ENCODE measurements around the gene EREG. TPM values are rescaled to one million over a fixed set of nuclear protein-coding genes. Genes with fewer than 3 reads are reported as not detected.

Gene EREG, protein sequence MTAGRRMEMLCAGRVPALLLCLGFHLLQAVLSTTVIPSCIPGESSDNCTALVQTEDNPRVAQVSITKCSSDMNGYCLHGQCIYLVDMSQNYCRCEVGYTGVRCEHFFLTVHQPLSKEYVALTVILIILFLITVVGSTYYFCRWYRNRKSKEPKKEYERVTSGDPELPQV
- not detected in 2 replicates for total RNA-seq

- peaks cover 46% of the 10 kb centered on the region for H3K27me3 Mint-ChIP-seq (ENCODE audit: low read depth)
- no peak for DNase-seq (ENCODE audit: low spot score)
- peaks cover 8% of the 10 kb centered on the region for H3K4me1 Mint-ChIP-seq (ENCODE audit: low read depth)
- peak within 1 kb of the TSS; percentile 58 for H3K4me3 Mint-ChIP-seq (ENCODE audit: low read depth)
- no peaks in the 10 kb centered on the region for H3K9me3 Mint-ChIP-seq
- no peak within 1 kb of the TSS for H3K27ac Mint-ChIP-seq
- intact Hi-C loops (cut with micrococcal nuclease) = no loop called here
- no peaks in the 10 kb centered on the region for H3K36me3 Mint-ChIP-seq (ENCODE audit: low read depth)
Measured at GRCh38 chr4:74364652-74365491, at the start of gene EREG. Gene EREG (plus strand): TSS chr4:74365145. CDS start chr4:74365309, 164 bp downstream.

DNA sequence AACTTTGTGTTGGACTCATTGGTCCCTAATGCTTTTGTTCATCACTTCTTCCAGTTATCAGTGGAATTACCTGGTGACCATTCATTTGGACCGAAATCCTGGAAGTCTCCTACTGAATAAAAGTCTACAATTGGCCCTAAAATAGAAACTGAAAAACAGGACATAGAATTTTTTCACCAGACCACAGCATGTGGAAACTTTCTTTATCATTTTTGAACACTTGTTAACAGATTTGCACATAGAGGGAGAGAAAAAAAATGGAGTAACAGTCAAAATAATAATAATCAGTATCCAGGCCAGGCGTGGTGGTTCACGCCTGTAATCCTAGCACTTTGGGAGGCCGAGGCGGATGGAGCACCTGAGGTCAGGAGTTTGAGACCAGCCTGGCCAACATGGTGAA is 49.6 kb upstream of the EREG start:
- DNase-seq (ENCODE audit: low spot score) = no peak
- Mint-ChIP-seq H3K4me3 (ENCODE audit: low read depth) (no peak overlapping the region), H3K9me3 (no peaks in the 10 kb centered on the region), H3K27ac (no peak overlapping the region), H3K27me3 (ENCODE audit: low read depth) (peaks cover 5% of the 10 kb centered on the region), H3K4me1 (ENCODE audit: low read depth) (peaks cover 4% of the 10 kb centered on the region), H3K36me3 (ENCODE audit: low read depth) (no peaks in the 10 kb centered on the region)
- intact Hi-C loops (cut with micrococcal nuclease) = no loop called here

GRCh38 chr4:74316397-74316796 is 48.5 kb upstream of the EREG start:
- no peaks in the 10 kb centered on the region for H3K36me3 Mint-ChIP-seq (ENCODE audit: low read depth)
- H3K9me3 Mint-ChIP-seq = no peaks in the 10 kb centered on the region
- peaks cover 10% of the 10 kb centered on the region for H3K27me3 Mint-ChIP-seq (ENCODE audit: low read depth)
- H3K4me1 Mint-ChIP-seq (ENCODE audit: low read depth) = peaks cover 7% of the 10 kb centered on the region
- no peak for DNase-seq (ENCODE audit: low spot score)
- no peak overlapping the region for H3K27ac Mint-ChIP-seq
- no peak overlapping the region for H3K4me3 Mint-ChIP-seq (ENCODE audit: low read depth)
- intact Hi-C loops (cut with micrococcal nuclease) = no loop called here

DNA sequence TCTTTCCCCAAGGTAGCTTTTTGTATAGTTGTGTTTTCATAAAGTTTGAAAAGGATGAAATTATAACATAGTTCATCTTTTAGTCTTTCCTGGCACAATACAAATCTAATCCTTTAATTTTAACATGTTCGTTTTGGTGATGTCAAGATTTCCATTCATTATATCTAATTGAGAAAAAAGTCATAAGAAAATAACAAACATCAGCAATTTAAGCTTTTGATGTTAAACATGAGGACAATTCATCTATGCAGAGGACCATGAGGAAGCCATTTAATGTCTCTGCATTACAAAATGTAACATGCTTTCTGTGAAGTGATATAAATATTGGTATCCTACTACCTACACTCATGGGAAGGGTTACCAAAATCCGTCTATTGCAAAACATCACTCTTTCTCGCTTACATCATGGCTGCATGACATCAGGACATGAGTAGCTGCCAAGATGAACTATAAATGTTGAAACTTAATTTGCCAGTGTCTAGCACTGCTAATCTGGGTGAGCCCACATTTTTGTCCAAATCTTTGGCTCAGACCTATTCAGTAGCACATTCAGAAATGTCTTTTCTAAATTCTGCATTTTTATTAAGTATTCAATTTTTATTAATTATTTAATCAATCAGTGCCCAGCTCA is 47.2 kb upstream of the EREG start:
- no peaks in the 10 kb centered on the region for H3K9me3 Mint-ChIP-seq
- no peak for DNase-seq (ENCODE audit: low spot score)
- H3K4me1 Mint-ChIP-seq (ENCODE audit: low read depth) = peaks cover 7% of the 10 kb centered on the region
- peaks cover 18% of the 10 kb centered on the region for H3K27me3 Mint-ChIP-seq (ENCODE audit: low read depth)
- intact Hi-C loops (cut with micrococcal nuclease) = no loop called here
- no peaks in the 10 kb centered on the region for H3K36me3 Mint-ChIP-seq (ENCODE audit: low read depth)
- no peak overlapping the region for H3K27ac Mint-ChIP-seq
- H3K4me3 Mint-ChIP-seq (ENCODE audit: low read depth) = no peak overlapping the region

DNA sequence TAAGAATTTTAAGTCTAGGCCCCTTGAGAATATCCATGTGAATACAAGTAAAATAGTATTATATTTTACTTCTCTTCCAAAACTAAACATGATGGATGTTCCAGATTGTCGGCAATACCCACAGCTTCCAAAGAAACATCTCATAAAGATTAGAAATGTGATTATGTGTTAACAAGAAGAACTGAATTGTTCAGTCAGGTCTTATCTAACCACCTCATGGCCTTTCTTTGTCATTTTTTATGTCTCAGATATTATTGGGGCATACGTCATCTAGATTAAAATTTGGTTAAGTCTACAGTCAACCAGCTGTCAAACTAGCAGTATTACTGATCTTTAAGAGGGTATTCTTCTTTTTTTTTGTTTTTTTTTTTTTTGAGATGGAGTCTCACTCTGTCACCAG is 46.7 kb upstream of the EREG start:
- Mint-ChIP-seq H3K4me1 (ENCODE audit: low read depth) (peaks cover 7% of the 10 kb centered on the region), H3K9me3 (no peaks in the 10 kb centered on the region), H3K27me3 (ENCODE audit: low read depth) (peaks cover 21% of the 10 kb centered on the region), H3K36me3 (ENCODE audit: low read depth) (no peaks in the 10 kb centered on the region), H3K4me3 (ENCODE audit: low read depth) (no peak overlapping the region), H3K27ac (no peak overlapping the region)
- intact Hi-C loops (cut with micrococcal nuclease) = no loop called here
- DNase-seq (ENCODE audit: low spot score) = no peak

DNA sequence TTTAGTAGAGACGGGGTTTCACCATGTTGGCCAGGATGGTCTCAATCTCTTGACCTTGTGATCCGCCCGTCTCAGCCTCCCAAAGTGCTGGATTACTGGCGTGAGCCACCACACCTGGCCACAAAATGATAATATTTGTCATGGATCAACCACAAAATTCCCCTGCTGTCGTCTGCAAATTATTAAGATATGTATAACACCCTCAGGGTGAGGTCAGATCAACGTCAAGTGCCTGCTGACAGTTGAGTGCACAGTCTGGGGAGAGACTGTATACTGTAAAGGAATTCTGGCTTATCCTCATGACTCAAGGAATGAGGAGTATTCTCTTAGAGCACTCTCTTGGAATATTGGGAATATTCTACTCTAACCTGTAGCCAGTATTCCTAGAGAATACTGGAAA is 45.5 kb upstream of the EREG start:
- Mint-ChIP-seq H3K4me3 (ENCODE audit: low read depth) (no peak overlapping the region), H3K27ac (no peak overlapping the region), H3K9me3 (no peaks in the 10 kb centered on the region), H3K36me3 (ENCODE audit: low read depth) (no peaks in the 10 kb centered on the region), H3K4me1 (ENCODE audit: low read depth) (peaks cover 5% of the 10 kb centered on the region), H3K27me3 (ENCODE audit: low read depth) (peaks cover 29% of the 10 kb centered on the region)
- no peak for DNase-seq (ENCODE audit: low spot score)
- intact Hi-C loops (cut with micrococcal nuclease) = no loop called here

GRCh38 chr4:74320559-74321118 is 44.3 kb upstream of the EREG start:
- no peak overlapping the region for H3K27ac Mint-ChIP-seq
- no peak for DNase-seq (ENCODE audit: low spot score)
- H3K4me3 Mint-ChIP-seq (ENCODE audit: low read depth) = no peak overlapping the region
- H3K27me3 Mint-ChIP-seq (ENCODE audit: low read depth) = peaks cover 32% of the 10 kb centered on the region
- no peaks in the 10 kb centered on the region for H3K36me3 Mint-ChIP-seq (ENCODE audit: low read depth)
- intact Hi-C loops (cut with micrococcal nuclease) = loop anchor here (1.0 to 2.0 kb wide), 2 partner anchors 212 to 354 kb away; no protein-coding TSS in a partner anchor
- H3K4me1 Mint-ChIP-seq (ENCODE audit: low read depth) = peaks cover 4% of the 10 kb centered on the region
- H3K9me3 Mint-ChIP-seq = no peaks in the 10 kb centered on the region

GRCh38 chr4:74322301-74322700 is 42.6 kb upstream of the EREG start:
- no peak for DNase-seq (ENCODE audit: low spot score)
- Mint-ChIP-seq H3K4me3 (ENCODE audit: low read depth) (no peak overlapping the region), H3K4me1 (ENCODE audit: low read depth) (peaks cover 4% of the 10 kb centered on the region), H3K27me3 (ENCODE audit: low read depth) (peaks cover 28% of the 10 kb centered on the region), H3K9me3 (no peaks in the 10 kb centered on the region), H3K36me3 (ENCODE audit: low read depth) (no peaks in the 10 kb centered on the region), H3K27ac (no peak overlapping the region)
- intact Hi-C loops (cut with micrococcal nuclease) = no loop called here

DNA sequence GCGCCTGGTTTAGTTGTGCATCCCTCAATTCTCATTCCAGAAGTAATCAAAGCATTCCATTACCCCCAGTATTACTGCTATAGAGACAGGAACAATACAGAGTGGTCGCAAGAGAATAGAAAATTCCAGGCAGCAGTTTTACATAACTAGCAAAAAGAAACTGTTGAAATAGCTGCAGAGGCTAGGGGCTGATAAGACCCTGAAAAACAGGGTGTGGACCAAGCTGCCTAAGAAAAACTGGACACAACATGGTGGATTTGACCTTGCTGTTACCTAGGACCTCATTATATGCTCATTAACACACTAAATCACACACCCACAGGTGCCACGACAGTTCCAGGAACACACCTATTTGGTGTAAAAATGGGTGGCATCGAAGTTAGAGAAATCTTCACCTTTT is 41.3 kb upstream of the EREG start:
- no peak overlapping the region for H3K4me3 Mint-ChIP-seq (ENCODE audit: low read depth)
- peaks cover 32% of the 10 kb centered on the region for H3K27me3 Mint-ChIP-seq (ENCODE audit: low read depth)
- H3K36me3 Mint-ChIP-seq (ENCODE audit: low read depth) = no peaks in the 10 kb centered on the region
- no peak overlapping the region for H3K27ac Mint-ChIP-seq
- DNase-seq (ENCODE audit: low spot score) = no peak
- H3K4me1 Mint-ChIP-seq (ENCODE audit: low read depth) = peaks cover 4% of the 10 kb centered on the region
- H3K9me3 Mint-ChIP-seq = no peaks in the 10 kb centered on the region
- intact Hi-C loops (cut with micrococcal nuclease) = no loop called here

DNA sequence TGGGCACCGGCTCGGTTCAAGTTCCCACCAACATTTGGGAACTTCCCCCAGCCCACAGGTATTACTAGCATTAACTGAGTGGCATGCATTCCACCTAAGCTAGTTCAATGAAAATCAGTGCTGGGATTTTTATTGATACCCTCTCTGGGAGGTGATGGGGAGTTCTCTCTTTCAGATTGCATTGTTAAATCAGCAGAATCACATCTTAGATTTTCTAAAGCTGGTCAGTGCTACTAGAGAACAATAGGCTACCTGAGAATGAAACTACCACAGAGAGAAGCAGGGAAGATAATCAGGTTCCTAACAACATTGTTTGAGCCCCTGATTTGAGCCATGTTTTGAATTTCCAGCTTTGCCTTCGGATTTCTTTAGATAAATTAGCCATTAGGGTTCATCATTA is 40.7 kb upstream of the EREG start:
- no peaks in the 10 kb centered on the region for H3K36me3 Mint-ChIP-seq (ENCODE audit: low read depth)
- H3K27me3 Mint-ChIP-seq (ENCODE audit: low read depth) = peaks cover 38% of the 10 kb centered on the region
- peaks cover 4% of the 10 kb centered on the region for H3K4me1 Mint-ChIP-seq (ENCODE audit: low read depth)
- intact Hi-C loops (cut with micrococcal nuclease) = no loop called here
- no peak overlapping the region for H3K4me3 Mint-ChIP-seq (ENCODE audit: low read depth)
- no peak for DNase-seq (ENCODE audit: low spot score)
- H3K9me3 Mint-ChIP-seq = no peaks in the 10 kb centered on the region
- no peak overlapping the region for H3K27ac Mint-ChIP-seq

GRCh38 chr4:74325886-74326285 is 39.1 kb upstream of the EREG start:
- intact Hi-C loops (cut with micrococcal nuclease) = no loop called here
- no peak overlapping the region for H3K27ac Mint-ChIP-seq
- no peaks in the 10 kb centered on the region for H3K9me3 Mint-ChIP-seq
- peaks cover 39% of the 10 kb centered on the region for H3K27me3 Mint-ChIP-seq (ENCODE audit: low read depth)
- no peak for DNase-seq (ENCODE audit: low spot score)
- H3K4me1 Mint-ChIP-seq (ENCODE audit: low read depth) = no peaks in the 10 kb centered on the region
- H3K36me3 Mint-ChIP-seq (ENCODE audit: low read depth) = no peaks in the 10 kb centered on the region
- H3K4me3 Mint-ChIP-seq (ENCODE audit: low read depth) = no peak overlapping the region

GRCh38 chr4:74327762-74328161 is 37.2 kb upstream of the EREG start:
- Mint-ChIP-seq H3K36me3 (ENCODE audit: low read depth) (no peaks in the 10 kb centered on the region), H3K9me3 (no peaks in the 10 kb centered on the region), H3K27me3 (ENCODE audit: low read depth) (peaks cover 35% of the 10 kb centered on the region), H3K27ac (no peak overlapping the region), H3K4me1 (ENCODE audit: low read depth) (no peaks in the 10 kb centered on the region), H3K4me3 (ENCODE audit: low read depth) (no peak overlapping the region)
- DNase-seq (ENCODE audit: low spot score) = no peak
- intact Hi-C loops (cut with micrococcal nuclease) = no loop called here

DNA sequence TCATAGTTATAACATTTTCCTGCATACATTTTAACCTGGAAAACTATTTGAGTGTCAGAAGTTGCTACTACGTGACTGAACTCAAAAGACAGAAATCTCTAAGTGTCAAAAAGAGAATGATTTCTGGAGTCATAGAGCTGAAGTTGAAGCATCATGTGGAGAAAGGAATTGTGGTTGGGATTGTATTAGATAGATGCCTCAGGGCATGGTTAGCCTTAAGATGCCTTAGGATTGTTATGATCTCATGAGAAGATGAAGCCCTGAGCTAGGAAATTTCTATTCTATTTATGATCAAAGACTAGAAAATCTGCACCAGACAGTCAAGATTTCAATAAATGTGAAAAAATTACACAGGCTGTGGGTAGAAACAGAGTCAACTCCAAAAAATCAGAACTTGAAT is 36.4 kb upstream of the EREG start:
- H3K27ac Mint-ChIP-seq = no peak overlapping the region
- no peak overlapping the region for H3K4me3 Mint-ChIP-seq (ENCODE audit: low read depth)
- H3K4me1 Mint-ChIP-seq (ENCODE audit: low read depth) = no peaks in the 10 kb centered on the region
- H3K27me3 Mint-ChIP-seq (ENCODE audit: low read depth) = peaks cover 30% of the 10 kb centered on the region
- H3K9me3 Mint-ChIP-seq = no peaks in the 10 kb centered on the region
- H3K36me3 Mint-ChIP-seq (ENCODE audit: low read depth) = no peaks in the 10 kb centered on the region
- intact Hi-C loops (cut with micrococcal nuclease) = no loop called here
- DNase-seq (ENCODE audit: low spot score) = no peak
